Activated naive CD4-positive, alpha-beta T cell treated with anti-CD3 and anti-CD28 coated beads, Interleukin-2, amount 50 U/mL, for 72 hours (primary cell): Measurements from ENCODE around the gene PTGER3. TPM values are rescaled to one million over a fixed set of nuclear protein-coding genes. Genes with fewer than 3 reads are reported as not detected.

ENCODE experiments used
- ATAC-seq, 2 donors: fragments of 150-1000 bp; cut with Tn5 transposase; 2 replicates each; pipeline ENCODE4 v1.10.0; 2021; ENCODE audit warnings: mild to moderate bottlenecking in 2 of 2, moderate library complexity in 2 of 2
- DNase-seq, 2 donors: peaks; one replicate each; pipeline ENCODE4 v3.0.0; 2021 to 2022; ENCODE audit warnings: low spot score in 2 of 2
- H3K27ac Mint-ChIP-seq, 2 donors: one replicate each; pipeline ENCODE4 v1.8.0; 2022; ENCODE audit warnings: mild to moderate bottlenecking in 2 of 2, mixed read lengths in 2 of 2
- H3K36me3 Mint-ChIP-seq, 2 donors: one replicate each; pipeline ENCODE4 v1.8.0; 2022; ENCODE audit warnings: mixed read lengths in 2 of 2
- H3K9me3 Mint-ChIP-seq, 2 donors: one replicate each; pipeline ENCODE4 v1.8.0; 2022; ENCODE audit warnings: mixed read lengths in 2 of 2
- total RNA-seq, 2 donors: library from RNA; stranded (reverse); gene quantifications; one replicate each; pipeline ENCODE4 v1.2.3, GENCODE V29; 2022

PTGER3 gene
- total RNA-seq, result under 1 TPM in 1 of 2 donors, not detected in 1; 0.18 TPM

DNA sequence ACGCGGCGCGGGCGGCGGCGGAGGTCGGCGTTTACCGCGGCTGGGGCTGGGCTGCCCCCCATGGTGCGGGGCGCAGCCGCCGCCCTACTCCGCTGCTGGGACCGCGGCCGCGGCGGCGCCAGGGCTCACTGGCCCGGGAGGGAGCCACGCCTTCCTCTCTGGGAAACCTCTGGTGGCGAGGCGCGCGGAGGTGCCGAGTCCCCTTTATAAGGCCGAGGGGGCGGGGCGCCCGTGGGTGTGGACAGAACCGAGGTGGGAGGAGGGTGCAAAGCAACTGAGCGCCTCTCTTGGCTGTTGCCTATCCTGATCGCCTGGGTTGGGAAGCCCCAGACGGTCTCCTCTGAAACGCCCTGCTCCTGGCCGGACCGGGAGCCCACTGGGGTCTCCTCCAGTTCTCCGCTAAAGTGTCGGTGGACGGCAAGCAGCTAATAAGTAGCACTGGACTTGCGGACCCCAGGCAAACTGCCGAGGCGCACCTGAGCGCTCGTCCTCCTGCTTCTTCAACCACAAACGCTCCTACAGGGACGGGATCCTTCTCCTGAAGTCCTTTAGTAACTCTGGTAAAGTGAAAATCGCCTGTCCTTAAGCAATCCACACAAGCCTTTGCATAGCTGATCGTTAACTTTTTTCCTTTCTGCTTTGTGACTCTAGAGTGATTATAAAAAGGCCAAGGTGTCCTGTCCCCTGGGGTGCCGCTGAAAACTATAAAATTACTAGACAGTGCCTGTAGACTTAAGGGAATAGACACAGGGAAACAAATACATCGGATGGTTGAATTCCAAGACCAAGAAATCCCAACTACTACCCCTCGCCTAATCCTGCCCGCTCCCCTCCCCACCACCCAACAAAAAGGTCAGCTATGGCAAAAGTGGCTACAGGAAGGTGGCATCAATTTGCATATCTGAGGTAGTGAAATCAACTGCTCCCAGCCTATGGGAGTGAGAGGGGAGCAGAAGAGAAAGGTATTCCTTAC is at the start of gene PTGER3:
TSS of gene PTGER3 (minus strand) at position 182 of the 973 bp plus-strand sequence. CDS start 239 bp downstream, outside the sequence.
- Mint-ChIP-seq H3K36me3 (peaks cover 0 to 12% of the 10 kb centered on the region in 2 donors), H3K9me3 (no peaks in the 10 kb centered on the region), H3K27ac (peak within 1 kb of the TSS in 1 of 2 donors; percentile 29)
- ATAC-seq, result peak; percentile 52 to 63
- peak in 1 of 2 donors; percentile 45 for DNase-seq

DNA sequence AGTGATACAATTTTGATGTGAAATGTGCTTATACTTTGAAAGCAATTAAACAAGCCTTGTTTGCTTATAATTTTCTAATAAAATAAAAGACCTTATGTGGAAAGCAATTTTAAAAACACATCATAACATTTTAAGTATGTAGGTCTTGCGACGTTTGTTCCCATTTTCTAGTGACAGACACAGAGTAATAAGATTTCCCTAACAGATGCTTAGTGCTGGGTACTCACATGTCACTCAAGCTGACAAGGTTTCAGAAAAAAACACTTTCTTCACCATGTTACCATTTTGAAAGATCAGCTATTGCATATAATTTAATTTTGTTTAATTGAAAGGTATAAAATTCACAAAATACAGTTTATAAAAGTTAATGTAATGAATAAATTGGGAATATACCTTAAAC is 47.3 kb upstream of the PTGER3 start:
- DNase-seq (no peak), ATAC-seq (no peak)
- H3K9me3 Mint-ChIP-seq, result no peaks in the 10 kb centered on the region
- H3K27ac Mint-ChIP-seq, result no peak overlapping the region
- H3K36me3 Mint-ChIP-seq, result no peaks in the 10 kb centered on the region

DNA sequence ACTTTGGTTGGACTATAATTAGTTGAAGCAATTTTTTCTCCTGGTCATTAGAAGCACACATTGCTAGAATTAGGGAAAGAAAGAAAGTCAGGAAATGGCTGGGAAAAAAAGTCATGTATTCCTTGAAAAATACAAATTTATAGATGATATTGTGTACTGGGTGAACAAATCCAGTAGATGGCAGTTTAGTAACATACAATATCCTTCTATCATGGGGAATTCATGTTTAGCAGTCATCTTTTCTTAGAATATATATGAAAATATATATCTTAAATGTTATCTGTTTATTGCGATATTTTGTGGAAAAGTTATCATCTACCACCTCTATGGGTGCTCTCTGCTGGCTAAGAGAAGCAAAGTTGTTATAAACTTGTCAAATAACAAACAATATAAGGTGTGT is 46.3 kb upstream of the PTGER3 start:
- H3K9me3 Mint-ChIP-seq, result no peaks in the 10 kb centered on the region
- no peaks in the 10 kb centered on the region for H3K36me3 Mint-ChIP-seq
- DNase-seq, result no peak
- ATAC-seq, result no peak
- H3K27ac Mint-ChIP-seq, result no peak overlapping the region

GRCh38 chr1:71089536-71090270 is 42.1 kb upstream of the PTGER3 start:
- DNase-seq, result no peak
- Mint-ChIP-seq H3K9me3 (no peaks in the 10 kb centered on the region), H3K27ac (no peak overlapping the region), H3K36me3 (no peaks in the 10 kb centered on the region)
- ATAC-seq, result no peak

DNA sequence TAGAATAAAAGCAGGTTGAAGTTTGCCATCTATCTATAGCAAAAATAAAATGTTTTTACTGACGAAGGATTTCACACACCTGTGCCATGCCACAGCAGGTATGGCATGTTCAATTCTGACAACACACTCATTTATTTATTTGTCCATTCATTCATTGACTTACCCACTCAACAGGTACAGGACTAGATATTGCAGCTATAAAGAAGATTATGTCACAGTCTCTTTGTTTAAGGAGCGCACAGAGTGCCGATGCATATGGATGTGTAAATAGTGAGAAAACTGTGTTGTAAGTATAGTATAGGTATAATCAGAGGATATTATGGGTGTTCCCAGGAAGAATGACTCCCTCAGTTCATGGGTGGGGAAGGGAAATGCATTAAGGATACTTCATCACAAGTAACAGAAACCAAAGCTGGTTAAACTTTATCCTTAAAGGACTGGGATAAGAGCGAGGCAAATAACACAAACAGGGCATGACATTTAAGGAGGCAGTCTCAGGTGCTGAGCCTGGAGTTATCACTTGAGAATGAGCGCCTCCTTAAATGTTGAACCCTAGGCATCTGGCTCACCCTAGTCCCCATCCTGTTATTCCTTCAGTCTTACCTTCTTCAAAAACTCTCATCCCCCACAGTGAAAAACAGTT is 41.1 kb upstream of the PTGER3 start:
- Mint-ChIP-seq H3K27ac (no peak overlapping the region), H3K9me3 (no peaks in the 10 kb centered on the region), H3K36me3 (no peaks in the 10 kb centered on the region)
- no peak for DNase-seq
- no peak for ATAC-seq

DNA sequence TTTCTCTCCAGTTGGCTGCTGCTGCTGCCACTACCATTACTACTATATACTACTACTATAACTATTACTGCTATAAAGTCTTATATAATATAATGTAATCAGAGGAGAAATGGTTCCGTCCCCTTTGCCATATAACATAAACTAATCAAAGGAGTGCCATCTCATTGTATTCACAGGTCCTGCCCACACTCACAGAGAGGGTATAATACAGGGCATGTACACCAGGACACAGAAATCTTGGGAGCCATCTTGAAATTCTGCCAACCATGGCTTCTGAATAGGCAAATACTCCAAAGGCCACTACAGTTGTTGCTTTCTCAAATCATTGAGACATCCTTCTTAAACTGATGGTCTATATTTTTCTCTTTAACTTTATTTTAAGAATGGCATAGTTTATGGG is 40.1 kb upstream of the PTGER3 start:
- H3K27ac Mint-ChIP-seq, result no peak overlapping the region
- ATAC-seq (no peak), DNase-seq (no peak)
- H3K36me3 Mint-ChIP-seq, result peaks cover 0 to 6% of the 10 kb centered on the region in 2 donors
- no peaks in the 10 kb centered on the region for H3K9me3 Mint-ChIP-seq

- DNase-seq, result no peak
- ATAC-seq, result no peak
- Mint-ChIP-seq H3K9me3 (peaks cover under 1% of the 10 kb centered on the region in 2 donors), H3K27ac (no peak overlapping the region), H3K36me3 (peaks cover 0 to 8% of the 10 kb centered on the region in 2 donors)
These were observed 39.4 kb upstream of the PTGER3 start for GRCh38 chr1:71087060-71087459.

- peaks cover 0 to 14% of the 10 kb centered on the region in 2 donors for H3K36me3 Mint-ChIP-seq
- peaks cover 5 to 6% of the 10 kb centered on the region in 2 donors for H3K9me3 Mint-ChIP-seq
- no peak overlapping the region for H3K27ac Mint-ChIP-seq
- DNase-seq (no peak), ATAC-seq (no peak)
These were observed 38.7 kb upstream of the PTGER3 start for GRCh38 chr1:71086331-71086730.

GRCh38 chr1:71083271-71083670 is 35.7 kb upstream of the PTGER3 start:
- Mint-ChIP-seq H3K9me3 (peaks cover 5 to 6% of the 10 kb centered on the region in 2 donors), H3K36me3 (peaks cover 12 to 26% of the 10 kb centered on the region in 2 donors), H3K27ac (no peak overlapping the region)
- ATAC-seq, result no peak
- no peak for DNase-seq

GRCh38 chr1:71081697-71082080 is 34.1 kb upstream of the PTGER3 start:
- Mint-ChIP-seq H3K27ac (peak overlapping the region; percentile 84 to 98), H3K36me3 (peaks cover 12 to 26% of the 10 kb centered on the region in 2 donors), H3K9me3 (peaks cover 5 to 6% of the 10 kb centered on the region in 2 donors)
- DNase-seq (peak in 1 of 2 donors; percentile 4), ATAC-seq (no peak)

DNA sequence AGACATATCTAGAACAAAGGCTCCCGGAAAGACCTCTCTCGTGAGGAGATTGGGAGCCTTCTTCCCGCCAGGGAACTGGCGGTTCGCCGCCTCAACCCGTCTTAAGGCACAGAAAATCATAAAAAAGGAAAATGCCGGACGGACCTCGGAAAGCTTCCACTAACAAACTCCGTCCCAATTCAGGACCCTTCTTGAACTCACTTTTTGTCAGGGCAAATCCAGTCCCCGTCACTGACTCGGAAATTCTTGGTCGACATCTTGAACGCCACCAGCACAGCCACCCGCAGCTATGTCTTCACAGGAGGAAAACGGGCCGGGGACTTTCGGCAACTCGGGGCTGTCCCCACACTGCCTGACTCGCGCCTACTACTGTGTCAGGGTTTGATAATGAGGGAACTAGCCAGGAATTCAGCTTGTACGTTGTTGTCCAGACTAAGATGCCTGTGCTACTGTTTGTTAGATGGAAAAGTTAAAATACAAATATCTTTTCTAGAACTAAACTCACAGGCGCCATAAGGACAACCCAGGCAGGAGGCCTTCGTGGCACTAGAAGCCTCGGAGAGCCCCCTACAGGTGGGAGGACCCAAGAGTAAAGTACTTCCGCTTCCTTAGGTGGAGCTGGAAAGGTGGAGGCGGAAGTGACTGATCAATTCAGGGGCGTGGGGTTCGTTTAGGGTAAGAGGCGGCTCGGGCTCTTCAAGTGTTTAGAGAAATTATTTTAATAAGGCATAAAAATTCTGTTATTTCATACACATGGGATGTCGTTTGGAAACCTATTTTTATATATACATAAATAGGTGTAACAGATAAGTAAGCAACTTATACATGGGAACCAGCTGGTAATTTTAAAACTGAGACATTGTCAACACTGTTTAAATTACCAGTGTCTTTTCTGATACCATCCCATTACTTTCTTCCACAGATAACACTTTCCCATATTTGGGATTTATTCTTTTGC is 33.4 kb upstream of the PTGER3 start, which contains the start of gene ZRANB2:
TSS of gene ZRANB2 (minus strand) at position 297 of the 958 bp plus-strand sequence. CDS start at position 257, 40 bp downstream.
- ATAC-seq (peak; percentile 95 to 98), DNase-seq (peak; percentile 85 to 90)
- H3K27ac Mint-ChIP-seq, result peak within 1 kb of the TSS; percentile 98
- peaks cover 5 to 6% of the 10 kb centered on the region in 2 donors for H3K9me3 Mint-ChIP-seq
- peaks cover 17 to 26% of the 10 kb centered on the region in 2 donors for H3K36me3 Mint-ChIP-seq

DNA sequence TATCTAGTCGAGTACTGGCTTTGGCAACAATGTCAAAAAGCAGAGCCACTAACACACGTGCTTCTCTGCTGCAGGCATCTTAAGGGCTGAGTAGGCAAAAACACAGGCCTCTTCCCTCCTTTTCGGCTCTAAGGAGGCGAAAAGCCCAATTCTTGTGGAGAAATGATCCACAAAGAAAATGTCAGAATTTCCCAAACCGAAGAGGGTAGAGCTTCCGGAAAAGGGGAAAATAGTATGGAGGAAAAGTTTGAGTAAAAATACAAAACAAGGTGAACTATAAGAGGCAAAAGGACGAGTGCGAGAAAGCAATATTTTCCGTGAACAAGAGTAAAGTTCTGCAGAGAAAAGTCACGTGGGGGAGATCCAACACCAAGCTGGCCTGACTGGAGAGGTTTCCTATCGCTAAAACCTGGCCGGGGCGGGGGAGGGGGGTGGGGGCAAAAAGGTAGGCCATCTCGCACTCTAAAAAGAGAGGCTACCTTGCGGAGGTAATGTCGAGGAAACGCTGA is 32.7 kb upstream of the PTGER3 start:
- peak; percentile 18 to 52 for ATAC-seq
- peaks cover 24 to 31% of the 10 kb centered on the region in 2 donors for H3K36me3 Mint-ChIP-seq
- no peak for DNase-seq
- peaks cover 5 to 6% of the 10 kb centered on the region in 2 donors for H3K9me3 Mint-ChIP-seq
- peak overlapping the region; percentile 98 for H3K27ac Mint-ChIP-seq

DNA sequence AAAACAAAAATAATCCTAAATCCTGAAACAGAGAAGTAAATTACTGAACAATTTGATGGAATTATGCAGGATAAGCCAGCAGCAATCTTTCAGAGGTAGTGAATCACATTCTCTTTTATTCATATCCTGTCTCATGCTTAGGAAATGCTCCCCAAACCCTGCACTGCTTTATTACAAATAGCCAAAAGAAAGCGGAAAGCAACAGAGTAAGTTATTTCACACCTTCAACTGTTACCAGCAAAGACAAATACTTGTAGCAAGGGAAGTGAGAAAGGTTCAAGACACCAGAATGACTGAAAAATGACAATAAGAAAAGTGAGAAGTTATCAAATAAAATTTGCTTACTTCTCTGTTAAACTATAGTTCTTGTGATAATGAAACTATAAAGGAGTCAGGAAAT is 27.1 kb upstream of the PTGER3 start:
- Mint-ChIP-seq H3K36me3 (peaks cover 22 to 35% of the 10 kb centered on the region in 2 donors), H3K27ac (peak overlapping the region; percentile 11 to 84), H3K9me3 (no peaks in the 10 kb centered on the region)
- peak in 1 of 2 donors; percentile 52 for ATAC-seq
- DNase-seq, result no peak

DNA sequence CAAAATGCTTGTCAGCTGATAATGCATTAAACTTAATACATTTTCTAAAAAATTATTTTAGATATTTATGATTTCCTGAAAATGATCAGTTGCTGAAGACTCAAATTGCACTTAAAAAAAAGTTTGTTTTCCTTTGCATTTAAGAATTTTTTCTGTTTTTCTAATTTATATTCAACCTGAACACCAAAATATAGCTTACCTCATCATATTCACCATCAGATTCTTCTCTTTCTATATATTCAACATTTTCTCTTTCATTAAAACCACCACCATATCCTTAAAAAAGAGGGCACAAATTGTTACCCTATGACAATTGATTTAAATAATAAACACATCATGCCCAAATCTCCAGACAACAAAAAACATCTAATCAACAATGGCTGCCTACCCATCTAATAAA is 24.7 kb upstream of the PTGER3 start:
- no peak overlapping the region for H3K27ac Mint-ChIP-seq
- peaks cover 15 to 35% of the 10 kb centered on the region in 2 donors for H3K36me3 Mint-ChIP-seq
- no peaks in the 10 kb centered on the region for H3K9me3 Mint-ChIP-seq
- ATAC-seq (no peak), DNase-seq (no peak)

DNA sequence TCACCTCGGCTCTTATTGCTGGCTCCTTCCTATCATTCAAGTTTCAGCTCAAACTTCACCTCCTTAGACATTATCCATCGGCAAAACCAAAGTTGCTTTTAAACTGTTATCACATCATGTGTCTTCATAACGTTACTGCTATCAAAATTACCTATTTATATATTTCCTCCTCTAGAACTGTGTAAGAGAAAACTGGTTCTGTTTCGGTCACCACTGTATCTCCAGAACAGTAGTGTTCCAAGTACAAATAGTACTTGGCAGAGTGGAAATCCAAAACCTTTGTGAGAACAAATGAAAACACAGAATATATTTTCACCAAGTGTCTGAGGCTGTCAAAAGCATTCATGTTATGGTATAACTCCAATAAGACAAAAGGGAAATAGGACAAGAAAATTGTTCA is 24.1 kb upstream of the PTGER3 start:
- Mint-ChIP-seq H3K9me3 (no peaks in the 10 kb centered on the region), H3K36me3 (peaks cover 15 to 35% of the 10 kb centered on the region in 2 donors), H3K27ac (peak overlapping the region in 1 of 2 donors; percentile 67)
- DNase-seq (no peak), ATAC-seq (no peak)
